ENCODE measurements around the gene SLC22A3.

The SLC22A3 gene

GRCh38 chr6:160417550-160417949, 69.4 kb downstream of the SLC22A3 start:
- no peak for DNase-seq (ENCODE audit: low spot score)

- DNase-seq (ENCODE audit: low spot score) = no peak
Observed at GRCh38 chr6:160418370-160418769, 70.2 kb downstream of the SLC22A3 start.

- no peak for DNase-seq (ENCODE audit: low spot score)
Observed at GRCh38 chr6:160419488-160419887, 71.3 kb downstream of the SLC22A3 start.

- DNase-seq (ENCODE audit: low spot score) = no peak
Observed at GRCh38 chr6:160420253-160420968, 72.2 kb downstream of the SLC22A3 start.

- no peak for DNase-seq (ENCODE audit: low spot score)
Observed at GRCh38 chr6:160420969-160421556, 72.9 kb downstream of the SLC22A3 start.

- no peak for DNase-seq (ENCODE audit: low spot score)
Observed at GRCh38 chr6:160421854-160422253, 73.7 kb downstream of the SLC22A3 start.

- no peak for DNase-seq (ENCODE audit: low spot score)
Observed at GRCh38 chr6:160424256-160424655, 76.1 kb downstream of the SLC22A3 start.

GRCh38 chr6:160426136-160426535, 78.0 kb downstream of the SLC22A3 start:
- no peak for DNase-seq (ENCODE audit: low spot score)

- no peak for DNase-seq (ENCODE audit: low spot score)
Observed at GRCh38 chr6:160427312-160428068, 79.3 kb downstream of the SLC22A3 start.

GRCh38 chr6:160428069-160428430, 79.9 kb downstream of the SLC22A3 start:
- DNase-seq (ENCODE audit: low spot score) = no peak

- DNase-seq (ENCODE audit: low spot score) = no peak
Observed at GRCh38 chr6:160428818-160429619, 80.8 kb downstream of the SLC22A3 start.

GRCh38 chr6:160429620-160429895, 81.4 kb downstream of the SLC22A3 start:
- no peak for DNase-seq (ENCODE audit: low spot score)

- no peak for DNase-seq (ENCODE audit: low spot score)
Observed at GRCh38 chr6:160430203-160430602, 82.0 kb downstream of the SLC22A3 start.

- DNase-seq (ENCODE audit: low spot score) = no peak
Observed at GRCh38 chr6:160430751-160431150, 82.6 kb downstream of the SLC22A3 start.

GRCh38 chr6:160431226-160431625, 83.0 kb downstream of the SLC22A3 start:
- DNase-seq (ENCODE audit: low spot score) = no peak

GRCh38 chr6:160431791-160432404, 83.7 kb downstream of the SLC22A3 start:
- no peak for DNase-seq (ENCODE audit: low spot score)

- no peak for DNase-seq (ENCODE audit: low spot score)
Observed at GRCh38 chr6:160435935-160436334, 87.8 kb downstream of the SLC22A3 start.

- no peak for DNase-seq (ENCODE audit: low spot score)
Observed at GRCh38 chr6:160437154-160437553, 89.0 kb downstream of the SLC22A3 start.

- no peak for DNase-seq (ENCODE audit: low spot score)
Observed at GRCh38 chr6:160437775-160438174, 89.6 kb downstream of the SLC22A3 start.

GRCh38 chr6:160438481-160438880, 90.3 kb downstream of the SLC22A3 start:
- no peak for DNase-seq (ENCODE audit: low spot score)

- no peak for DNase-seq (ENCODE audit: low spot score)
Observed at GRCh38 chr6:160439751-160440150, 91.6 kb downstream of the SLC22A3 start.

GRCh38 chr6:160442151-160442550, 94.0 kb downstream of the SLC22A3 start:
- DNase-seq (ENCODE audit: low spot score) = no peak

All from hematopoietic multipotent progenitor cell treated with erythropoietin and hydrocortisone succinate and interleukin-3 and kit ligand, for 15 days (in vitro differentiated cells).